Smooth muscle cell of the pulmonary artery (primary cell): ENCODE measurements around the gene MALT1. TPM values are rescaled to one million over a fixed set of nuclear protein-coding genes. Genes with fewer than 3 reads are reported as not detected.

Experiments used
- total RNA-seq: library from RNA; depleted of rRNA; stranded (reverse); fragments of >200 nt; gene quantifications from 2 replicates; pipeline ENCODE4 v1.2.3, GENCODE V29; 2014

The MALT1 gene
- 11.7 and 19.7 TPM in 2 replicates for total RNA-seq

GRCh38 chr18:58671111-58671631 is at the start of gene MALT1:
TSS of gene MALT1 (plus strand) at chr18:58671465. CDS start at chr18:58671644, 179 bp downstream.

Other genes with a start within 250 kb of the MALT1 start
- gene ALPK2, start 42.4 kb upstream of the MALT1 start, total RNA-seq = 1.7 and 17.9 TPM in 2 replicates
- 57.8 and 66.3 TPM in 2 replicates for gene ZNF532, start 193.4 kb downstream of the MALT1 start, total RNA-seq